ENCODE data around the gene FZD1. TPM values are rescaled to one million over a fixed set of nuclear protein-coding genes. Genes with fewer than 3 reads are reported as not detected.

Gene FZD1
- total and polyA plus RNA-seq, 2 of the 13 experiments (the other 11 are each of a cell fraction or from before 2014, with no cell fraction given), result 0.22 to 0.80 TPM

- TF ChIP-seq ZXDC (CRISPR knock-in tag; IDR thresholded peaks at IDR 0.05) (no peak), ISX (CRISPR knock-in tag; conservative IDR thresholded peaks at IDR 0.05) (no peak), ZNF230 (CRISPR knock-in tag; IDR thresholded peaks at IDR 0.05) (0 out of 2 replicates have a peak, but pooled peaks have one; percentile 18), MAZ (IDR thresholded peaks at IDR 0.05; ENCODE audit: borderline replicate concordance, low read depth, low read length) (peak; percentile 57; the same call in 1 of the 2 replicates), MAZ (CRISPR knock-in tag; IDR thresholded peaks at IDR 0.05; ENCODE audit: low read depth) (0 out of 2 replicates have a peak, but pooled peaks have one; percentile 50), ZNF232 (CRISPR knock-in tag; IDR thresholded peaks at IDR 0.05; ENCODE audit: borderline replicate concordance) (no peak), ZNF160 (CRISPR knock-in tag; IDR thresholded peaks at IDR 0.05) (no peak), HNF1B (CRISPR knock-in tag; IDR thresholded peaks at IDR 0.05) (peak; percentile 71), KDM5B (CRISPR knock-in tag; IDR thresholded peaks at IDR 0.05; ENCODE audit: borderline replicate concordance) (peak; percentile 55; the same call in 1 of the 2 replicates), ZBTB2 (CRISPR knock-in tag; IDR thresholded peaks at IDR 0.05; ENCODE audit: low read depth) (no peak), MBNL3 (CRISPR knock-in tag; conservative IDR thresholded peaks at IDR 0.05) (no peak), PAXIP1 (CRISPR knock-in tag; conservative IDR thresholded peaks at IDR 0.05) (0 out of 2 replicates have a peak, but pooled peaks have one; percentile 24), ZNF557 (CRISPR knock-in tag; IDR thresholded peaks at IDR 0.05) (no peak), NONO (IDR thresholded peaks at IDR 0.05) (no peak), NONO (CRISPR knock-in tag; conservative IDR thresholded peaks at IDR 0.05) (peak; percentile 89), ZNF777 (CRISPR knock-in tag; IDR thresholded peaks at IDR 0.05) (peak; percentile 81; the same call in 1 of the 2 replicates), ZUFSP (CRISPR knock-in tag; IDR thresholded peaks at IDR 0.05; ENCODE audit: borderline replicate concordance) (no peak)
These were observed at the start of gene FZD1 (continued) for GRCh38 chr7:91264046-91264923.
